ENCODE data around the gene SLC25A11. TPM values are rescaled to one million over a fixed set of nuclear protein-coding genes. Genes with fewer than 3 reads are reported as not detected.

Gene SLC25A11
- total and polyA plus RNA-seq, 2 donors (not counting 1 experiment from before 2014, with no cell fraction given), result 29.2 to 59.3 TPM

- peak; percentile 40 to 62 for DNase-seq (ENCODE audit: low read depth in 2 of 2)
- H3K79me2 ChIP-seq (ENCODE audit: control insufficient read depth, insufficient read depth, low read length), result no peaks in the 10 kb centered on the region
- H2AFZ ChIP-seq (ENCODE audit: low read length), result no peak overlapping the region
- H3K27ac ChIP-seq (ENCODE audit: insufficient read depth, low read length), result no peak overlapping the region
- H3K4me3 ChIP-seq (replicated peaks in 1 of 4; ENCODE audit: control extremely low read depth in 1 of 4, insufficient read depth in 1 of 4, low read depth in 3 of 4, low read length in 4 of 4), result no peak overlapping the region
- H3K27me3 ChIP-seq (ENCODE audit: control insufficient read depth, insufficient read depth, low read length), result no peaks in the 10 kb centered on the region
- no peaks in the 10 kb centered on the region for H4K20me1 ChIP-seq (ENCODE audit: control insufficient read depth, extremely low read depth, insufficient read depth, low read length)
- TF ChIP-seq, protein P1, sequence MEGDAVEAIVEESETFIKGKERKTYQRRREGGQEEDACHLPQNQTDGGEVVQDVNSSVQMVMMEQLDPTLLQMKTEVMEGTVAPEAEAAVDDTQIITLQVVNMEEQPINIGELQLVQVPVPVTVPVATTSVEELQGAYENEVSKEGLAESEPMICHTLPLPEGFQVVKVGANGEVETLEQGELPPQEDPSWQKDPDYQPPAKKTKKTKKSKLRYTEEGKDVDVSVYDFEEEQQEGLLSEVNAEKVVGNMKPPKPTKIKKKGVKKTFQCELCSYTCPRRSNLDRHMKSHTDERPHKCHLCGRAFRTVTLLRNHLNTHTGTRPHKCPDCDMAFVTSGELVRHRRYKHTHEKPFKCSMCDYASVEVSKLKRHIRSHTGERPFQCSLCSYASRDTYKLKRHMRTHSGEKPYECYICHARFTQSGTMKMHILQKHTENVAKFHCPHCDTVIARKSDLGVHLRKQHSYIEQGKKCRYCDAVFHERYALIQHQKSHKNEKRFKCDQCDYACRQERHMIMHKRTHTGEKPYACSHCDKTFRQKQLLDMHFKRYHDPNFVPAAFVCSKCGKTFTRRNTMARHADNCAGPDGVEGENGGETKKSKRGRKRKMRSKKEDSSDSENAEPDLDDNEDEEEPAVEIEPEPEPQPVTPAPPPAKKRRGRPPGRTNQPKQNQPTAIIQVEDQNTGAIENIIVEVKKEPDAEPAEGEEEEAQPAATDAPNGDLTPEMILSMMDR (conservative IDR thresholded peaks at IDR 0.05 in 1 of 2, IDR thresholded peaks at IDR 0.05 in 1 of 2; ENCODE audit: low read depth in 1 of 2, low read length in 2 of 2), result peak; percentile 63 to 75
- TF ChIP-seq EZH2 (IDR thresholded peaks at IDR 0.05; ENCODE audit: low read length, missing control alignments), result no peak
- no peak overlapping the region for H3K9ac ChIP-seq (ENCODE audit: insufficient read depth, low read length)
- peaks cover 24% of the 10 kb centered on the region for H3K36me3 ChIP-seq (ENCODE audit: control insufficient read depth, insufficient read depth, low read length)
- H3K4me2 ChIP-seq (ENCODE audit: extremely low read depth, insufficient read depth, low read length), result no peak overlapping the region
- no peaks in the 10 kb centered on the region for H3K4me1 ChIP-seq (ENCODE audit: control insufficient read depth, extremely low read depth, insufficient read depth, low read length)
- H3K9me3 ChIP-seq (ENCODE audit: control insufficient read depth, insufficient read depth, low read depth, low read length), result no peaks in the 10 kb centered on the region
Measured at GRCh38 chr17:4980644-4981216, 40.9 kb upstream of the SLC25A11 start.

DNA sequence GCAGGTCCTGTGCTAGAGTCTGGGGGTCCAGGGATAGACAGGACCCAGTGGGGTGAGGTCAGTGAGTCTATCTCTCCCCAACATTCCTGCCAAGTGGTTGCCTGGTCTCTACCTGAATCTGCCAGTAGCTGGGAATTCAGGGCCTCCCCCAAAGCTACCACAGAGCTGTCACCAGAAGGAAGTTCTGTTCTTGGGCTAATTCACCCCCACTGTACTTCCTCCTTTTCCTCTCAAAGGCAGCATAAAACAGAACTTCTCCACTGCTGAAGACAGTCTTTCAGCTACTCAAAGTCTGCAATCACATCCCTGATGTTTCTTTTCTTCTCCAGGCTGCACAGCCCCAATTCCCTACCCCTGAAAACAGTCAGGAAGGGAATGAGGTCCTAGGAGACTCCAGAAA is 38.9 kb upstream of the SLC25A11 start:
- Histone ChIP-seq H3K4me1 (ENCODE audit: control insufficient read depth, extremely low read depth, insufficient read depth, low read length) (no peaks in the 10 kb centered on the region), H3K36me3 (ENCODE audit: control insufficient read depth, insufficient read depth, low read length) (peaks cover 22% of the 10 kb centered on the region), H3K9ac (ENCODE audit: insufficient read depth, low read length) (no peak overlapping the region), H3K27me3 (ENCODE audit: control insufficient read depth, insufficient read depth, low read length) (no peaks in the 10 kb centered on the region), H3K79me2 (ENCODE audit: control insufficient read depth, insufficient read depth, low read length) (no peaks in the 10 kb centered on the region), H3K4me2 (ENCODE audit: extremely low read depth, insufficient read depth, low read length) (no peak overlapping the region), H2AFZ (ENCODE audit: low read length) (no peak overlapping the region), H3K27ac (ENCODE audit: insufficient read depth, low read length) (no peak overlapping the region), H3K9me3 (ENCODE audit: control insufficient read depth, insufficient read depth, low read depth, low read length) (no peaks in the 10 kb centered on the region), H3K4me3 (replicated peaks in 1 of 4; ENCODE audit: control extremely low read depth in 1 of 4, insufficient read depth in 1 of 4, low read depth in 3 of 4, low read length in 4 of 4) (no peak overlapping the region), H4K20me1 (ENCODE audit: control insufficient read depth, extremely low read depth, insufficient read depth, low read length) (no peaks in the 10 kb centered on the region)
- DNase-seq (ENCODE audit: low read depth in 2 of 2), result no peak
- TF ChIP-seq, protein P1 (conservative IDR thresholded peaks at IDR 0.05 in 1 of 2, IDR thresholded peaks at IDR 0.05 in 1 of 2; ENCODE audit: low read depth in 1 of 2, low read length in 2 of 2), result no peak
- TF ChIP-seq EZH2 (IDR thresholded peaks at IDR 0.05; ENCODE audit: low read length, missing control alignments), result no peak

- Histone ChIP-seq H3K4me3 (replicated peaks in 1 of 4; ENCODE audit: control extremely low read depth in 1 of 4, insufficient read depth in 1 of 4, low read depth in 3 of 4, low read length in 4 of 4) (no peak overlapping the region), H2AFZ (ENCODE audit: low read length) (no peak overlapping the region), H3K27me3 (ENCODE audit: control insufficient read depth, insufficient read depth, low read length) (no peaks in the 10 kb centered on the region), H3K4me1 (ENCODE audit: control insufficient read depth, extremely low read depth, insufficient read depth, low read length) (peaks cover 12% of the 10 kb centered on the region), H3K9me3 (ENCODE audit: control insufficient read depth, insufficient read depth, low read depth, low read length) (no peaks in the 10 kb centered on the region), H3K79me2 (ENCODE audit: control insufficient read depth, insufficient read depth, low read length) (peaks cover 2% of the 10 kb centered on the region), H3K4me2 (ENCODE audit: extremely low read depth, insufficient read depth, low read length) (no peak overlapping the region), H3K9ac (ENCODE audit: insufficient read depth, low read length) (no peak overlapping the region), H4K20me1 (ENCODE audit: control insufficient read depth, extremely low read depth, insufficient read depth, low read length) (no peaks in the 10 kb centered on the region), H3K36me3 (ENCODE audit: control insufficient read depth, insufficient read depth, low read length) (peaks cover 24% of the 10 kb centered on the region), H3K27ac (ENCODE audit: insufficient read depth, low read length) (no peak overlapping the region)
- no peak for TF ChIP-seq EZH2 (IDR thresholded peaks at IDR 0.05; ENCODE audit: low read length, missing control alignments)
- TF ChIP-seq, protein P1 (conservative IDR thresholded peaks at IDR 0.05 in 1 of 2, IDR thresholded peaks at IDR 0.05 in 1 of 2; ENCODE audit: low read depth in 1 of 2, low read length in 2 of 2), result no peak
- DNase-seq (ENCODE audit: low read depth in 2 of 2), result no peak
Measured at GRCh38 chr17:4974115-4974670, 34.3 kb upstream of the SLC25A11 start.

Data from fibroblast of lung (primary cell).